ENCODE results near the gene UGT2B28.
"Not testable (repeated sequence)": the region's sequence is repeated elsewhere in the genome, so short reads cannot be mapped to it uniquely, and the experiment has no call there.

Gene UGT2B28

DNA sequence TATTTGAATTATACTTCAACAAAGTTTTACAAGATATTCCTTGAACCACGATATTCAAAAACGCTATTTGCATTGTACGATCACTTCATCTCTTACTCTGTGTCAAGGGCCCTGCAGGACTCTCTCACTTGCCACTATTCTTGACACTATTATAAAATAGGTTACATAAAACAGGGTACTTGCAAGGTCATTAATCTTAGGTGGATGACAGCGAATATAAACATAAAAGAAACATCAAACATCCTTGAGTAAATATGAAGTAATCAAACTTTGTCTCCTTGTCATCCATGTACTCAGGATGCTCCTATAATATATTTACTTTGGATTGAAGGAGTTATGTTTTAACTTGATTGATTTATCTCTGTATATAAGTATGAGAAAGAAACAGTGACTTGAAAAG is at the start of gene UGT2B28:
UGT2B28 (plus strand) TSS at position 395 of the 400 bp plus-strand sequence. CDS start 26 bp downstream, outside the sequence.
- DNase-seq (ENCODE audit: low read depth): not testable (repeated sequence)

- no peak for DNase-seq (ENCODE audit: low read depth)
These were observed 41.2 kb upstream of the UGT2B28 start for GRCh38 chr4:69239092-69239491.

DNA sequence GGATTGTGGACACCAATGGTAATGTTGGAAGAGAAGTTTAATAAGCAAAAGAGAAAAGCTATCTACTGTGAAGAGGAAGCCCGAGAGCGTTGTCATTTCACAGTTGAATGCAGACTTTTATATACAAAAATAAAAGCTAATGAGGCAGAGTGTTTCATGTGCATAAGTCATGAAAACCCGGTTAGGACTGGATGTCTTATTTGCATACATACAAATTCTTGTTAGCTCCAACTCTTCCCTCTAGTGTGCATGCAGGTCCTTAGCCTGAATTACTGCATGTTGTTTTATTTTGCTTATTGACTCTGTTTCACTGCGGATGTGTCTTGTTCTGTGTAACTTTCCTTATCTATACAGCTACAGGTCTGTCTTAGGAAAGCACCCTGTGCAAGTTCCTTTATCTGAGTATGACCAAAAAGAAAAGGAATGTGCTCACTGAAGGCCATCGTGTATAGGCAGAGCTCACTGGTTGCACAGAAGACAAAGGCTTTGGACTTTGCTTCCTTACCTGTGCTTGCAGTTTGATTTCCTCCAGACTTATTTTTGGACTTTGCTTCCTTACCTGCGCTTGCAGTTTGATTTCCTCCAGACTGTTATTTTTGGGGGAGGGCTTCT is 40.6 kb upstream of the UGT2B28 start:
- DNase-seq (ENCODE audit: low read depth): no peak

GRCh38 chr4:69240787-69241186 is 39.5 kb upstream of the UGT2B28 start:
- DNase-seq (ENCODE audit: low read depth): not testable (repeated sequence)

DNA sequence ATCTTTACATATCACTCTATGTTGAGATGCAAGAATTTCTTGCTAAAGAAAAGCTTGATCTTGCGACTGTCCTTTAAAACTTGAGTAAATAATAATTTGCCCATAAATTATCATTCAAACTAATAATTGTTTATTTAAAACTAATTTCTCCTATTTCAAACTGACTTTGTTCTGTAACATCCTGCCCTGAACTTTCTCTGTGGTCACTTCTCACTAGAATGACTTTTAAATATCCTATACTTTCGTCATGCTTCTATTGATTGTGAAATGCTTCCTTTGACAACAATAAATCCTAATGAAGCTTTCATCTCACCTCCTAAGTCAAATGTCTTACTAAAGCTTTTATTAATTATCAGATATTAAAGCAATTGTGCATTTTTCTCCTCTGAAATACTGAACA is 38.5 kb upstream of the UGT2B28 start:
- DNase-seq (ENCODE audit: low read depth): not testable (repeated sequence)

DNA sequence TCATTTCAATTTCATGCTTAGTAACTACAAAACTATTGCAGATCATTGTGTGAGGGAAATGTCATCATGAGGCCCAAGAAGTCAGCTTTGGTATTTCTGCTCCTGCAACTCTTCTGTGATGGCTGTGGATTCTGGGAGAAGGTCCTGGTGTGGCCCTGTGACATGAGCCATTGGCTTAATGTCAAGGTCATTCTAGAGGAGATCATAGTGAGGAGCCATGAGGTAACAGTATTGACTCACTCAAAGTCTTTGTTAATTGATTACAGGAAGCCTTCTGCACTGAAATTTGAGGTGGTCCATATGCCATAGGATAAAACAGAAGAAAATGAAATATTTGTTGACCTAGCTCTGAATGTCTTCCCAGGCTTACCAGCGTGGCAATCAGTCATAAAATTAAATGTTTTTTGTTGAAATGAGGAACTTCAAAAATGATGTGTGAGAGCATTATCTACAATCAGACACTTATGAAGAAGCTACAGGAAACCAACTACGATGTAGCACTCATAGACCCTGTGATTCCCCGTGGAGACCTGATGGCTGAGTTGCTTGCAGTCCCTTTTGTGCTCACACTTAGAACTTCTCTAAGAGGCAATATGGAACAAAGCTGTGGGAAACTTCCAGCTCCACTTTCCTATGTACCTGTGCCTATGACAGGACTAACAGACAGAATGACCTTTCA is 37.6 kb upstream of the UGT2B28 start:
- not testable (repeated sequence) for DNase-seq (ENCODE audit: low read depth)

DNA sequence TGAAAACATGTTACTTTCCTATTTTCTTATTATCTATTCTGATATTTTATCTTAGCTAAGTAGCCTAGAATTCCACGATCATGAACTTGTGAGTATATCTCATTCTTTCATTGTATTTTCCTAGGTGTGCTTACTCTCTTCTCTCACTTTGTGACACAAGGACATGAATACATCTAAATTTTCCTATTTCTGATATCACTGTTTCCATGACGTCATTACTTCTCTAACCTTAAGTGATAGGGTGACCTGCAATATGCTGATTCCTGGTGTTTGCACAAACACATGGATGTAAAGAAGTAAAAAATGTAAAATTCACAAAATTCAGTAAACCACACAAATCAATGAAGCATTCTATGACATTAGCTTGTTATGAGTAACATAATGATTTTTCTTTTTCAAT is 29.4 kb upstream of the UGT2B28 start:
- not testable (repeated sequence) for DNase-seq (ENCODE audit: low read depth)

GRCh38 chr4:69253147-69253772 is 27.0 kb upstream of the UGT2B28 start:
- DNase-seq (ENCODE audit: low read depth): not testable (repeated sequence)

DNA sequence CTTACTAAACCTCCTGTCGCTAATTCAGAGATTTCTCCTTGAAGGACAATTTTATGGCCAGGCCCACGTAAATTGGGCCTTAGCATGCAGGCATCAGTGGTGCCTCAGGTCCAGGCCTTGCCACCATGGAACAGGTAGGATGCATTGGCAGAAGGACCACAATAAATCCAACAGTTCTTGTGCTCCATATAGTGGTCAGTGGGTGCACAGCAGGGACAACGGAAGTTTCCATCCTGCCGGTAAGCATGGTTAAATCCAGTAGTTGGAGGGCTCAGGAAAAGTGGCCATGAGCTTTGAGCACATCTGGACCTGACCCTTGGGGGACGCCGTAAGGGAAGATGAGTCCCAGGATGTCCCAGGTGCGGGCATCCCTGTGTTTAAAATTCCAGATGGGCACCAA is 11.7 kb upstream of the UGT2B28 start:
- not testable (repeated sequence) for DNase-seq (ENCODE audit: low read depth)

DNA sequence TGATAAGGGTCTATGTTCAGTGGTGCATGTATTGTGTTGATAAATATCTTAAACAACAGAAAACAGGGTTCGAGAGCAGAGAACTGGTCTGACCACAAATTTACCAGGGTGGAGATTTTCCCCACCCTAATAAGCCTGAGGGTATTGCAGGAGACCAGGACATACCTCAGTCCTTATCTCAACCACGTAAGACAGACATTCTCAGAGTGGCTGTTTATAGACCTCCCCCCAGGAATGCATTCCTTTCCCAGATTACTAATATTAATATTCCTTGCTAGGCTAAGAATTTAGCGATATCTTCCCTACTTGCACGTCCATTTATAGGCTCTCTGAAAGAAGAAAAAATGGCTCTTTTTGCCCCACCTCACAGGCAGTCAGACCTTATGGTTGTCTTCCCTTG is 16.1 kb downstream of the UGT2B28 start:
- DNase-seq (ENCODE audit: low read depth): not testable (repeated sequence)

GRCh38 chr4:69308426-69309033 is 28.3 kb downstream of the UGT2B28 start:
- DNase-seq (ENCODE audit: low read depth): not testable (repeated sequence)

GRCh38 chr4:69309549-69310076 is 29.3 kb downstream of the UGT2B28 start:
- not testable (repeated sequence) for DNase-seq (ENCODE audit: low read depth)

GRCh38 chr4:69310262-69310661 is 30.0 kb downstream of the UGT2B28 start:
- DNase-seq (ENCODE audit: low read depth): not testable (repeated sequence)

DNA sequence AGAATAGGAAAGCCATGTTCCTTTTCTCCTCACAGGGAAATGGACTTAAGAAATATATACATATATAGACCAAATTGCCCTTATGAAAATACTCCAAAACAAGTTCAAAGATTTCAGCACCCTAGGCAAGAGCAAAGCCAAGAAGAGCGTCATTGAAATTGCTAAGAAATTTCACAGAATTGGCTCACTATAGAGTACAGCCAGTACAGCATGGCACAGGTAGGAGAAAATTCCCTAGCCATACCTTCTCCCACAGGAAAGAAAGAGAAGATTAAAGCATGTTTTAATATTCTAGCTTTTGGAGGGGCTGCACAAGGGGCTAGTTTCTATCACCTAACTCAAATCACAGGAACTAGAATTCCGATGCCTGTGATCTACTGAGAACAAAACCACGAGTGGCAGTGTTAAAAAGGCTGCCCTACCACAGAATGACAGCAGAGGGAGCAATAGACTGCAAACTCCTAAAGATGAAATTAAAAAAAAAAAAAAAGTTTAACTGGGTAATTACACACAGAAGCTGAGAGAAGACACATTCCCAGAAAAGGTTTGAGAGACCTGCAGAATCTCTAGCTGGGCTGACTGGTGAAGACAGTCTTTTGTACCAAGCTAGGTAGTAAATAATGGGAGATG is 37.5 kb downstream of the UGT2B28 start:
- not testable (repeated sequence) for DNase-seq (ENCODE audit: low read depth)

GRCh38 chr4:69321153-69321729 is 41.0 kb downstream of the UGT2B28 start:
- no peak for DNase-seq (ENCODE audit: low read depth)

- no peak for DNase-seq (ENCODE audit: low read depth)
These were observed 41.8 kb downstream of the UGT2B28 start for GRCh38 chr4:69322055-69322454.

GRCh38 chr4:69323284-69323683 is 43.0 kb downstream of the UGT2B28 start:
- DNase-seq (ENCODE audit: low read depth): no peak

- no peak for DNase-seq (ENCODE audit: low read depth)
These were observed 50.2 kb downstream of the UGT2B28 start for GRCh38 chr4:69330345-69331047.

DNA sequence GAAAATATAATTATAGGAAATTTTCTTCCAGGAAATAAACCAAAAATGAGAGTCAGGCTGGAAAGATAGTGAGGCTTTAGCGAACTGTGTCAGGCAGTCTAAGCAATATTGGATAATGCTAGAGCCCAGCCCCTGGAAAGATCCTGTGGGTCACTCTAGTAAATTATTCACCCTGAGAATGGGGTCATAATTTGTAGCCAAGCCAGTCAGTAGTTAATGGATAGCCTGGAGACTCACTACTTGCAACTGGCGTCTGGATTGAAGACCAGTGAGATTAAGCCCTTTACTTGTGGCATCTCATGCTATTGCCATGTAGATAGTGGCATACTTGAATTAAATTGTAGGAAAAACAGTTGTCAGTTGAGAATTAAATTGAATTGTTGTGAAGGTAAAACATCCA is 51.0 kb downstream of the UGT2B28 start:
- DNase-seq (ENCODE audit: low read depth): not testable (repeated sequence)

GRCh38 chr4:69335485-69335884 is 55.2 kb downstream of the UGT2B28 start:
- DNase-seq (ENCODE audit: low read depth): not testable (repeated sequence)

DNA sequence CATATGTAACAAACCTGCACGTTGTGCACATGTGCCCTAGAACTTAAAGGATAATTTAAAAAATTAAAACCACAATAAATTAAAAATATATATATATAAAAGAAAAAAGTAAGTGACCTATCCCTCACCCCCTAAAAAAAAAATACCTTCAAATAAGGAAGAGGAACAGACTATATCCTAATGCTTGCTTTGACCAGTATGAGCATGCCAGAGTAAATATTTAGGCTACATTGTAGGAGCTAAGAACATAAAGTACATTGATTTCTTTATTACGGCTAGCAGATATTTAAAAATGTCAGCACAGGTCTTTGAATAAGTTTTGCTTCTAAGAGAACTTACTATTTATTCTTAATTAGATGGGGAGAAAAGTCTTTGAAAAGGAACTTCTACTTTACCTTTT is 62.8 kb downstream of the UGT2B28 start:
- DNase-seq (ENCODE audit: low read depth): not testable (repeated sequence)

All from activated T-helper 9 cell treated with anti-CD3 and anti-CD28 coated beads, Interleukin-2, amount 50 U/mL, for 16 hours (primary cell).